Stimulated activated CD8-positive, alpha-beta memory T cell treated with anti-CD3 and anti-CD28 coated beads, Interleukin-15, amount 100 ng/mL, for 24 hours (primary cell): ENCODE measurements around the gene AGPAT2.

ENCODE experiments used
- DNase-seq: peaks from one replicate; pipeline ENCODE4 v3.0.0-alpha.2; 2020; ENCODE audit warnings: low read depth

Gene AGPAT2

DNA sequence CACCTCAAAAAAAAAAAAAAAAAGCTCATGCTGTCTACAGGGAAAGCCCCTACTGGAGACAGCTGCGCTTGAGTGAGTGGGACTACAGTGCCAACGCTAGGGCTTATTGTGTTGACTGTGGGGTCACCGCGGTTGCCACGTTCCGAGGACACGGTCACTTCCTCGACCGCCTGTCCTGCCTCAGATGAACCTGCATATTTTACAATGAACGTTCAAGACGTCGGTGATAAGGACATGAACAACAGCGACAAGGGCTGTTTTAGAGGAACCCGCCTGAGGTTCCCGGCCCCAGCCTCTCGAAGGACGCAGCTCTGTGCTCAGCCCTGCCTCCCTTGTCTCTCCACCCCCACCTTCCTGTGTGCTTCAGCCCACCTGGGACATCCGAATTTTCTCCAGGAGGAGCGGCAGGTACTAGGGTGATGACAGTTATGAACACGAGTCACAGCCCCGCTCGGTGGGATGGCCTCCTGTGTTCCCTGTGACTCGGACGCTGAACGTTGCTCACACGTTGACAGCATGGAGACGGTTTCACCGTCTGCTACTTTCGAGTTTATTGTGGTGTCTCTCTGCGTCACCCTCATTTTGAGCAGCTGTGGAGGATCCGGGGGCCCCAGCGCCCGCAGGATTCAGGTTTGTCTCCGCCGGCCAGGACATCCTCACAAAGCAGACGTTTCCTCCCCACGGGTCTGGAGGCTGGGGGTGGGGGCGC, 13.9 kb upstream of the AGPAT2 start:
- peak; percentile 44 for DNase-seq

DNA sequence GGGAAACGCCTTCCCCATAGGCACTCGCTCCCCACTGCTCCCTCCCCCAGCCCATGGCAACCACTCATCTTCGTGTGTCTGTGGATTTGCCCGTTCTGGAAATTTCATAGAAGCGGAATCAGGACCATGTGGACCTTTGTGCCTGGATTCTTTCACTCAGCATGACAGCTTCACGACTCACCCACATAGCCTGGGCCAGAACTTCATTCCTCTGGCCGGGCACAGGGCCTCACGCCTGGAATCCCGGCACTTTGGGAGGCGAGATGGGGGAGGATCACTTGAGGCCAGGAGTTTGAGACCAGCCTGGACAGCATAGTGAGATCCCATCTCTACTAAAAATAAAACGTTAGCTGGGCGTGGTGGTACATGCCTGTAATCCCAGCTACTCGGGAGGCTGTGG, 13.0 kb upstream of the AGPAT2 start:
- no peak for DNase-seq

DNA sequence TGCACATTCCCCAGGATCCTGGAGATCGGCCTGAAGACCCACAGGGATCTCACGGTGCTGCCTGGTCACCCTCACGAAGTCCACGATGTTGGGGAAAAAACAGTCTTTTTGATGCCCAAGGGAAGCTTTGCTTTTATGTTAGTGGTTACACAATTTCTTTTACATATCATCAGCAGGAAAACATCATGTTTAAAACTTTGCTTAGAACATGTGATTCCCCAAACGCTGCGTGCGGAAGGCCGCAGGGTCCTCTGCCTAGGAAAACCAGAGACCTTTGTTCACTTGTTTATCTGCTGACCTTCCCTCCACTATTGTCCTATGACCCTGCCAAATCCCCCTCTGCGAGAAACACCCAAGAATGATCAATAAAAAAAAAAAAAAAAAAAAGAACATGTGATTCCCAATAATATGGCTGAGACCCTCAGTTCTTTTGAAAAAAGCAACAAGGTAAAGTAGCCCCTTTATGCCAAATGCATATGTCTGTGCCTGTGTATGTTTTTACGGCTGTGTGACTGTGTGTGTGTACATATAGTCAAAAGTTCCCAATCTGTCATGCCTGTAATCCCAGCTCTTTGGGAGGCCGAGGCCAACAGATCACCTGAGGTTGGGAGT, 11.5 kb upstream of the AGPAT2 start:
- DNase-seq: no peak

DNA sequence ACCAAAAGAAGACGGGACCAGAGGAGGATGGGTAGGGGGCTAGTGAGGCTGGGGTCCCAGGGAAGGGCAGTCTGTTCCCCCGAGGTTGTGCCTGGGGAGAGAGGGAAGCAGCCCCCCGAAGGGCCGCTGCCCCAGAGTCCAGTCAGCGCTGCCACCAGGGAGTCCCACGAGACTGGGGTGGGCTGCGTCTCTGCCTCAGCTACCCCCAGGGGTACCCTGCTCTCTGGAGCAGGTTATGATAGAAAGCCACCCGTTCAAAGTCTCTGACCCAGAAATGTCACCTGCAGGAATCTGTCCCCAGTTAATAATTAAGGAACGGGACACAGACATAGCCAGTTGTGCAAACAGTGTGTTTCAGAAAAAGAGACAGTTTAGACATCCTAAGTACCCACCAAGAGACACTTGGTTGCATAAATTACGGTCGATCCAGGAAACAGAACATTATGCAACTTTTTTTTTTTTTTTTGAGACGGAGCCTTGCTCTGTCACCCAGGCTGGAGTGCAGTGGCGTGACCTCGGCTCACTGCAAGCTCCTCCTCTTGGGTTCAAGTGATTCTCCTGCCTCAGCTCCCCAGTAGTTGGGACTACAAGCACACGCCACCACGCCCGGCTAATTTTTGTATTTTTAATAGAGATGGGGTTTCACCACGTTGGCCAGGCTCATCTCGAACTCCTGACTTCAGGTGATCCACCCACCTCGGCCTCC, 10.7 kb upstream of the AGPAT2 start:
- DNase-seq: no peak

GRCh38 chr9:136697146-136697820, 10.0 kb upstream of the AGPAT2 start:
- no peak for DNase-seq

GRCh38 chr9:136696502-136696901, 9.2 kb upstream of the AGPAT2 start:
- no peak for DNase-seq

- DNase-seq: no peak
These were observed 8.7 kb upstream of the AGPAT2 start for GRCh38 chr9:136695955-136696354.

DNA sequence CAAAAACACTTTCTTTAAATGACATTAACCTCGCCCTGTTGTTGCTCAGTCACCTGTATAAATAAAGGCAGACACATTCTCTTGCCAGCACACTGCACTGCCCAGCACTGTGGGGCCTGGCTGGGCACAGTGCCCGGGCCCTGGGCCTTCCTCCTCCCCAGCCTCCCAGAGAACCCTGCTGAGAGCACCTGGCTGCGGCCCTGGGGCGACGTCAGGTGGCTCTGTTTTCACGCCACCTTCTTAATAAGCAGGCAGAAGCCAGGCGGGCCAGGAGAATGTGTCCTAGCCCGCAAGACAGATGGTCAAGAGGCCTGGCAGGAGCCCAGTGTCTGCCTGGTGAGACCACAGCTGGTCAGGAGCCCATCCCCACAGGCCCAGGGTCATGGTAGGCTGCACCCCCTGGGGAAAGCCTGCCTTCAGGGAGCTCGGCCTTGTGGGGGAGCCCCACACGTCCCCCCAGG, 8.2 kb upstream of the AGPAT2 start:
- DNase-seq: no peak

DNA sequence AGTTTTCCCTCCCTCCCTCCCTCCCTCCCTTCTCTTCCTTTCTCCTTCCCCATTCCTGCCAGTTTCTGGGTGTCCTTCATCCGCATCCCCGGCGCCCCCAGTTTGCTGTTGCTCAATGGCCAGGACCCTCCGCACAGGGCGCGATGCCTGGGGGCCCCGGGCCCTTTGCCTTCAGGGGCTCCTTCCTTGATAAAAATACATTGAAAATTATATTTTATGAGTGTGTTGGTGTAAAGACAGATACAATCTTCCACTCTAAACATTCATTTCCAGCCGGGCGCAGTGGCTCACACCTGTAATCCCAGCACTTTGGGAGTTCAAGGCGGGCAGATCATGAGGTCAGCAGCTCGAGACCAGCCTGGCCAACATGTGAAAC, 7.6 kb upstream of the AGPAT2 start:
- DNase-seq: no peak

DNA sequence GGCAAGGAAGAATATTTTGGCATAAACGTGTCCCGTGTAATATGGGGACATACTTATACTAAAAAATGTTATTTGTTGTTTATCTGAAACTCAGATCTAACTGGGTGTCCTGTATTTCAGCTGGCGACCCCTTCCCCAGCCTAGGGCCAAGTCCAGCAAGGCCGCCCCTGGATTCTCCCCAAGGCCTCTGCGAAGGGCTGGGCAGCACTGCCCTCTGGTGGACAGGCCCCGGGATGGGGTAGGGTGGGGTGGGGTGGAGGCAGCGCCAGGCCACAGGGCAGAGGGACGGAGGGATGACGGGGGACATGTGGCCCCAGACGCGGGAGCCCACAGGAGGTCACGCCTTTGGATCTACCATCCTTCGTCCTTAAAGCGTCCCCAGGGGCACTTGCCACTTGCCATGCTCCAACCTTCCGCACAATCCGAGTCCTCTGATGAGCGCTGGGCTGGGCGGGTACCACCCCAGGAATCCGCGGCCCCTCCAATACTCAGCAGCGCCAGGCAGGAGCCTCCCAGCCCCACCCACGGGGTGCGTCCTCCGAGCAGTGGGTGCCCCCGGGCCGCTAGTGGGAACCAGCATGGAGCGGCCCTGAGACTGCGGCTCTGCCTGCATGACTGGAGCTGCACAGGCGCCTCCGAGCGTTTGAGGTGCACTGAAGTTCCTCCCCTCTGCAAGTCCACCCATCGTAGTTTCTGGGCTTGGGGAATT, 7.1 kb upstream of the AGPAT2 start:
- DNase-seq: no peak

- no peak for DNase-seq
These were observed 6.4 kb upstream of the AGPAT2 start for GRCh38 chr9:136693490-136694162.

GRCh38 chr9:136693135-136693489, 5.9 kb upstream of the AGPAT2 start:
- no peak for DNase-seq

GRCh38 chr9:136692185-136693134, 5.2 kb upstream of the AGPAT2 start:
- no peak for DNase-seq

DNA sequence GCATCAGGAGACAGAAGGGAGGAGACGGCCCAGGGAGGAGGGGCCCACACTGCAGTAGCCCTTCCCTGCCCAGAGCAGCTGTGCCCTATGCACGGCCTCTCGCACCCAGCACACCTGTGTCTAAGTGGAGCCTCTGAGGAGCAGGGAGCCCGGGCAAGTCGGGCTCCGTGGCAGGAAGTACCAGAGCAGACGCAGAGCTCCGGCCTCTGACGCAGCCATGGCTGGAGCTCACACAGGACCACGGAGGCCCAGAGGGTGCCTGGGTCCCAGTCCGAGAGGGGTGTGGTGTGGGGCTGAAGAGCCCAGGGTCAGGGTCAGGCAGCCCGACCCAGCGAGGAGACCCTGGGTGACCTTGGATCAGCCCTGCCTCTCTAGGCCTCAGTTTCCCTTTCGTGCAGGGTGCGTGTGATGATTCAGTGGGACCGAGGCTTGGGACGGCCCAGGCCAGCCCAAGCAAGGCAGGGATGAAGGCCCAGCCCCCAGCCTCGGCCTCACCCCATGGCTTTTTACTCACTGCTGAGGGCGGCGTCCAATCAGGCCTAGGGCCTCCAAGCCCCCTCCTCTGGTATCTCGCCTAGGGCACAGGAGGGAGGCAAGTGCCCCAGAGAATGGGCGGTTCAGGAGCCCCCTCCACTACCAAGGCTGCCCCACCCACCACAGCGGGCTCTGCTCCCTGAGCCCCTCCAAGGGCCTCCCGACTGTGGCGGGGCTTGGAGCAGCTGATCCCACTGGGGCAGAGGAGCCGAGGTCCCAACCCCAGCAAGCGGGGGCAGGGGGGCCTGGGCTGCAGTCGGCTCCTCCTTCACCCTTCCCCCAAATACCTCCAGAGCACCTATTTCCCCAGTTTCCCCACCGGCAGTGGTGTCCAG, 4.3 kb upstream of the AGPAT2 start:
- DNase-seq: no peak

DNA sequence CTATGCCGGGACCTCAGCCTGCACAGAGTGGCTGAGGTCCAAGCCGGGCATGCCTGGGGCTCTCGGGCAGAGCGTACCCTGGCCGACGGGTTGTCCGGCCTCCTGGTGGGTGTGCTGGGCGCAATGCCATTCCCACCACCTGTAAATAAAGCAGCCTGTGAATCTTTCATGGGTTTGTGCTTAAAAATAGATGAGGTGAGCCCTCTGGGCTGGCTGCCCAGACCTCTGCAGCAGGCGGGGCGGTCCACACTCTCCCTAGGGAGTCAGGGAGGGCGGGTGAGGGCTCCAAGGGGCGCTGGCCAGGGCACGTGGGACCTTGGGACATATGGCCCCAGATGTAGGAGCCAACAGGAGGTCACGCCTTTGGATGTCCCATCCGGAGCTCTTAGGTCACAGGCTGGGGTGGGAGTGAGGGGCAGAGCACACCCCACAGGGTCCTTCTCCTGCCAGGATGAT, 3.6 kb upstream of the AGPAT2 start:
- DNase-seq: no peak

GRCh38 chr9:136690104-136690805, 3.0 kb upstream of the AGPAT2 start:
- DNase-seq: no peak

- no peak for DNase-seq
These were observed 1.8 kb upstream of the AGPAT2 start for GRCh38 chr9:136689108-136689460.

DNA sequence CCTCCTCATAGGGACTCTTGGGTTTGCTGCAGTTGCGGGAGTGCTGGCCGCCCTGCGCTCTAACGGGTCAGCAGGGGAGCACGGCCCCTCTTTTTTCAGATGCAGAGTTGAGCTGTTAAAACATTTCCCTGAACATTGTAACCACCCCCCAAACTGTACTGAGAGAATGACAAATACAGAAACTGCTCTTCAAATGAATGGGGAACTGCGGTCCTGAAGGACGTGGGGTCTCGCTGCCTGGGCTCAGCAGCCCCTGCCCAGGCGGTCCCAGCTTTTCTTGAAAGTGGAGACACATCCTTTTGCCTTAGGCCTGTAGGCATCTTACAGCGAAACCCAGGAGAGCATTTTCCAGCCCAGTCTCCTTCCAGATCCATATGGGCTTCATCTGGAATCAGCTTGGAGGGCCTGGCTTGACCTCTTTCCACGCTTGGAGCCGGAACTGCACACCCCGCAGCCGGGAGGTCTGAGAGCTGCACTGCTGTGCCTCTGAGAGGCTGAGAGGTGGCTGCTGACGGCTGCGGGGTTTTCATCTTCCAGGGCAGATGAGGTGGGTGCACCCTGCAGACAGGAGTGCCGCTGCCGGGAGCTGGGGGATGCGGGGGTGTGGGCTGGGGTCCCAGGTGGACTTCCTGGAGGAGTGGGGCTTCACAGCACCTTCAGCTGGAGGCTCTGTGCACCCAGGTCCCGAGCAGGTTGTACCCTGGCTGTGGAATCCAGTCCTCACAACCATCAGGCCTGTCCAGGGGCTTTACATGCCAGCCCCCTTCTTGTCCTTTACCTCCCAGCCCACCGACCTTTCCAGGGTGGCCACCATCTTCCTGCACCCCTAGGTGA, 1.2 kb upstream of the AGPAT2 start:
- DNase-seq: no peak
